ENCODE measurements around the gene ACOT12. TPM values are rescaled to one million over a fixed set of nuclear protein-coding genes. Genes with fewer than 3 reads are reported as not detected.

The ACOT12 gene
- total and polyA plus RNA-seq, 2 donors (not counting 1 experiment from before 2014, with no cell fraction given): 0.06 TPM; not detected in 1

DNA sequence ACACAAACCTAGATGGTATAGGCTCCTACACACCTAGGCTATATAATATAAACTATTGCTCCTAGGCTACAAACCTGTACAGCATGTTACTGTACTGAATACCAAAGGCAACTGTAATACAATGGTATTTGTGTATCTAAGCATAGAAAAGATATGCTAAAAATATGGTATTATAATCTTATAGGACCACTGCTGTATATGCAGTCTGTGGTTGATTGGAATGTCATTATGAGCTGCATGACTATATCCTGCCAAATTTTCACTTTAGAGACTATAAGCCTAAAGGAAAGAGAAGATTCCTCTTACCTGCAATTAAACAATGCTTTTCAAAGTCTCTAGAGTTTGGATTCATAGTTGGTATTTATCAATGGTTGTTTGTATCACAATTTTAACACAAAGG is 24.7 kb upstream of the ACOT12 start:
- Histone ChIP-seq H3K4me3 (ENCODE audit: control extremely low read depth in 1 of 5, extremely low read depth in 1 of 5, insufficient read depth in 1 of 5, low read depth in 2 of 5, low read length in 4 of 5) (no peak overlapping the region), H2AFZ (ENCODE audit: insufficient read depth, low read depth, low read length, poor library complexity, severe bottlenecking) (no peak overlapping the region), H3K36me3 (replicated peaks in 1 of 2; ENCODE audit: control extremely low read depth in 1 of 2, control insufficient read depth in 1 of 2, extremely low read depth in 1 of 2, insufficient read depth in 2 of 2, low read length in 1 of 2) (peaks cover 7 to 18% of the 10 kb centered on the region in 2 experiments), H3K27me3 (replicated peaks in 1 of 4; ENCODE audit: control extremely low read depth in 1 of 4, control insufficient read depth in 3 of 4, insufficient read depth in 4 of 4, low read length in 3 of 4) (no peaks in the 10 kb centered on the region), H3K9ac (ENCODE audit: low read length) (no peak overlapping the region), H3K4me2 (replicated peaks; ENCODE audit: low read depth, low read length, poor library complexity, severe bottlenecking) (no peak overlapping the region), H3K4me1 (ENCODE audit: control insufficient read depth in 2 of 2, insufficient read depth in 2 of 2, low read length in 2 of 2) (no peaks in the 10 kb centered on the region), H4K20me1 (ENCODE audit: control insufficient read depth, insufficient read depth, low read length, poor library complexity, severe bottlenecking) (no peaks in the 10 kb centered on the region), H3K79me2 (ENCODE audit: control insufficient read depth, insufficient read depth, low read length) (no peaks in the 10 kb centered on the region), H3K9me3 (ENCODE audit: control extremely low read depth in 1 of 3, control insufficient read depth in 2 of 3, insufficient read depth in 1 of 3, low read length in 2 of 3) (no peaks in the 10 kb centered on the region), H3K27ac (ENCODE audit: low read length in 2 of 2) (no peak overlapping the region)
- intact Hi-C loops (cut with micrococcal nuclease): no loop called here
- Mint-ChIP-seq H3K27me3 (no peaks in the 10 kb centered on the region), H3K4me3 (no peak overlapping the region), H3K9me3 (ENCODE audit: insufficient read depth) (no peaks in the 10 kb centered on the region), H3K27ac (no peak overlapping the region), H3K4me1 (no peaks in the 10 kb centered on the region)
- POLR2A ChIA-PET: no interaction called here
- DNase-seq (no peak), ATAC-seq (ENCODE audit: low read depth) (no peak)
- TF ChIP-seq EZH2 (IDR thresholded peaks at IDR 0.05; ENCODE audit: borderline replicate concordance, insufficient read depth, low read depth, low read length, poor library complexity, severe bottlenecking): no peak
- TF ChIP-seq, protein P1, sequence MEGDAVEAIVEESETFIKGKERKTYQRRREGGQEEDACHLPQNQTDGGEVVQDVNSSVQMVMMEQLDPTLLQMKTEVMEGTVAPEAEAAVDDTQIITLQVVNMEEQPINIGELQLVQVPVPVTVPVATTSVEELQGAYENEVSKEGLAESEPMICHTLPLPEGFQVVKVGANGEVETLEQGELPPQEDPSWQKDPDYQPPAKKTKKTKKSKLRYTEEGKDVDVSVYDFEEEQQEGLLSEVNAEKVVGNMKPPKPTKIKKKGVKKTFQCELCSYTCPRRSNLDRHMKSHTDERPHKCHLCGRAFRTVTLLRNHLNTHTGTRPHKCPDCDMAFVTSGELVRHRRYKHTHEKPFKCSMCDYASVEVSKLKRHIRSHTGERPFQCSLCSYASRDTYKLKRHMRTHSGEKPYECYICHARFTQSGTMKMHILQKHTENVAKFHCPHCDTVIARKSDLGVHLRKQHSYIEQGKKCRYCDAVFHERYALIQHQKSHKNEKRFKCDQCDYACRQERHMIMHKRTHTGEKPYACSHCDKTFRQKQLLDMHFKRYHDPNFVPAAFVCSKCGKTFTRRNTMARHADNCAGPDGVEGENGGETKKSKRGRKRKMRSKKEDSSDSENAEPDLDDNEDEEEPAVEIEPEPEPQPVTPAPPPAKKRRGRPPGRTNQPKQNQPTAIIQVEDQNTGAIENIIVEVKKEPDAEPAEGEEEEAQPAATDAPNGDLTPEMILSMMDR (IDR thresholded peaks at IDR 0.05): no peak
- CTCF ChIA-PET: no interaction called here

DNA sequence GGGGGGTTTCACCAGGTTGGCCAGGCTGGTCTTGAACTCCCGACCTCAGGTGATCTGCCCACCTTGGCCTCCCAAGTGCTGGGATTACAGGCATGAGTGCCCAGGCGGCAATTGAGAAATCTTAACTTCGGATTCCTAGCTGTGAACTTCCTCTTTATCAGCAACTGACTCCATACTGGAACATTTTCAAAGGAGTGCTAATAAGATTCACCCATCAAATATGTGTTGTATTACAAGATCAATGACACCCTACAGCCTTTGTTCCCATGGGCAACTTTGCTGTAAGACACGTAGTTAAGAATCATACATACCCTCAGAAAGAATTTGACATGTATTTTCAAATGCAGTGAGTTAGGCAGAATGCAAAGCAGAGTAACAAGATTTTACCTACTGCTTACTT is 23.1 kb upstream of the ACOT12 start:
- TF ChIP-seq, protein P1 (IDR thresholded peaks at IDR 0.05): no peak
- TF ChIP-seq EZH2 (IDR thresholded peaks at IDR 0.05; ENCODE audit: borderline replicate concordance, insufficient read depth, low read depth, low read length, poor library complexity, severe bottlenecking): no peak
- Histone ChIP-seq H3K4me2 (replicated peaks; ENCODE audit: low read depth, low read length, poor library complexity, severe bottlenecking) (no peak overlapping the region), H3K9ac (ENCODE audit: low read length) (no peak overlapping the region), H3K79me2 (ENCODE audit: control insufficient read depth, insufficient read depth, low read length) (no peaks in the 10 kb centered on the region), H3K27me3 (replicated peaks in 1 of 4; ENCODE audit: control extremely low read depth in 1 of 4, control insufficient read depth in 3 of 4, insufficient read depth in 4 of 4, low read length in 3 of 4) (no peaks in the 10 kb centered on the region), H4K20me1 (ENCODE audit: control insufficient read depth, insufficient read depth, low read length, poor library complexity, severe bottlenecking) (no peaks in the 10 kb centered on the region), H3K4me3 (ENCODE audit: control extremely low read depth in 1 of 5, extremely low read depth in 1 of 5, insufficient read depth in 1 of 5, low read depth in 2 of 5, low read length in 4 of 5) (no peak overlapping the region), H2AFZ (ENCODE audit: insufficient read depth, low read depth, low read length, poor library complexity, severe bottlenecking) (no peak overlapping the region), H3K27ac (ENCODE audit: low read length in 2 of 2) (no peak overlapping the region), H3K9me3 (ENCODE audit: control extremely low read depth in 1 of 3, control insufficient read depth in 2 of 3, insufficient read depth in 1 of 3, low read length in 2 of 3) (no peaks in the 10 kb centered on the region), H3K4me1 (ENCODE audit: control insufficient read depth in 2 of 2, insufficient read depth in 2 of 2, low read length in 2 of 2) (no peaks in the 10 kb centered on the region), H3K36me3 (replicated peaks in 1 of 2; ENCODE audit: control extremely low read depth in 1 of 2, control insufficient read depth in 1 of 2, extremely low read depth in 1 of 2, insufficient read depth in 2 of 2, low read length in 1 of 2) (peaks cover 5 to 18% of the 10 kb centered on the region in 2 experiments)
- no peaks in the 10 kb centered on the region for H3K4me1 Mint-ChIP-seq
- ChIA-PET POLR2A (no interaction called here), CTCF (no interaction called here)
- DNase-seq: no peak
- no CpG with 5 or more reads among the region's 4 CpGs for WGBS (ENCODE audit: insufficient coverage)
- H3K9me3 Mint-ChIP-seq (ENCODE audit: insufficient read depth): no peaks in the 10 kb centered on the region
- no peak for ATAC-seq (ENCODE audit: low read depth)
- H3K4me3 Mint-ChIP-seq: no peak overlapping the region
- no peaks in the 10 kb centered on the region for H3K27me3 Mint-ChIP-seq
- H3K27ac Mint-ChIP-seq: no peak overlapping the region
- intact Hi-C loops (cut with micrococcal nuclease): no loop called here
